Breast epithelium (tissue), 4 donors: ENCODE measurements around the gene CFAP57. TPM values are rescaled to one million over a fixed set of nuclear protein-coding genes. Genes with fewer than 3 reads are reported as not detected.

ENCODE experiments used
- DNase-seq, 2 donors: peaks; one replicate each; pipeline ENCODE4 v3.0.0-alpha.2; 2019; ENCODE audit warnings: low spot score in 2 of 2
- H3K27ac ChIP-seq, 2 donors: fragments of 200-600 bp; sonication (generic) in 1 of 2; one replicate each; pipeline ENCODE4 v1.5.1; 2016 to 2019; ENCODE audit warnings: mild to moderate bottlenecking in 1 of 2
- H3K27me3 ChIP-seq, 2 donors: fragments of 200-600 bp; sonication (generic) in 1 of 2; one replicate each; pipeline versions ENCODE4 v1.5.1 to v1.6.0; 2017 to 2019; ENCODE audit warnings: control low read depth in 1 of 2, mild to moderate bottlenecking in 1 of 2
- H3K36me3 ChIP-seq: fragments of 200-600 bp; one replicate; pipeline ENCODE4 v1.5.1; 2019
- H3K4me1 ChIP-seq, 2 donors: fragments of 200-600 bp; sonication (generic); one replicate each; pipeline ENCODE4 v1.5.1; 2016 to 2019; ENCODE audit warnings: control low read depth in 1 of 2
- H3K4me3 ChIP-seq, 3 donors: fragments of 200-600 bp; sonication (generic); 1 replicate in 2 of 3; 2 replicates in 1 of 3; pipeline ENCODE4 v1.5.1; 2016 to 2019; ENCODE audit warnings: mild to moderate bottlenecking in 3 of 3, moderate library complexity in 2 of 3
- H3K9me3 ChIP-seq, 2 donors: fragments of 200-600 bp; sonication (generic) in 1 of 2; one replicate each; pipeline ENCODE4 v1.5.1; 2016 to 2019; ENCODE audit warnings: control low read depth in 1 of 2
- POLR2A ChIP-seq: fragments of 450-650 bp; IDR thresholded peaks from one replicate; pipeline ENCODE4 v1.6.1; 2016; ENCODE audit warnings: antibody characterized with exemption, mild to moderate bottlenecking, moderate library complexity
- POLR2AphosphoS5 ChIP-seq, 3 donors: sonication (generic); formaldehyde crosslinking; IDR thresholded peaks; one replicate each; pipeline ENCODE4 v1.6.1; 2017; ENCODE audit warnings: antibody characterized with exemption in 3 of 3
- intact Hi-C: fragments of 100-400 bp; cut with DNase I; formaldehyde crosslinking; loops from one replicate; pipeline ENCODE4 v1.15.1; 2023; ENCODE audit warnings: low total_unique reads
- total RNA-seq, 3 donors: library from RNA; depleted of rRNA; stranded (reverse); fragments of >200 nt; gene quantifications; one replicate each; pipeline ENCODE4 v1.1.0, GENCODE V29; 2016
- TF ChIP-seq, protein P1 (sequence below), 3 donors: fragments of 450-650 bp; IDR thresholded peaks; one replicate each; pipeline ENCODE4 v1.5.1; 2016 to 2017; ENCODE audit warnings: antibody characterized with exemption in 3 of 3, mild to moderate bottlenecking in 3 of 3, moderate library complexity in 3 of 3

CFAP57 gene
- total RNA-seq, 3 donors from 2014 or later = 0.16 to 0.88 (median 0.66) TPM

- Histone ChIP-seq H3K27ac (peak overlapping the region; percentile 63 to 76), H3K4me1 (no peaks in the 10 kb centered on the region), H3K4me3 (peak overlapping the region in 2 of 3 donors; percentile 61 to 70), H3K9me3 (no peaks in the 10 kb centered on the region), H3K27me3 (no peaks in the 10 kb centered on the region), H3K36me3 (no peaks in the 10 kb centered on the region)
- peak in 1 of 2 donors; percentile 46 for DNase-seq
- intact Hi-C loops = no loop called here
- TF ChIP-seq, protein P1, sequence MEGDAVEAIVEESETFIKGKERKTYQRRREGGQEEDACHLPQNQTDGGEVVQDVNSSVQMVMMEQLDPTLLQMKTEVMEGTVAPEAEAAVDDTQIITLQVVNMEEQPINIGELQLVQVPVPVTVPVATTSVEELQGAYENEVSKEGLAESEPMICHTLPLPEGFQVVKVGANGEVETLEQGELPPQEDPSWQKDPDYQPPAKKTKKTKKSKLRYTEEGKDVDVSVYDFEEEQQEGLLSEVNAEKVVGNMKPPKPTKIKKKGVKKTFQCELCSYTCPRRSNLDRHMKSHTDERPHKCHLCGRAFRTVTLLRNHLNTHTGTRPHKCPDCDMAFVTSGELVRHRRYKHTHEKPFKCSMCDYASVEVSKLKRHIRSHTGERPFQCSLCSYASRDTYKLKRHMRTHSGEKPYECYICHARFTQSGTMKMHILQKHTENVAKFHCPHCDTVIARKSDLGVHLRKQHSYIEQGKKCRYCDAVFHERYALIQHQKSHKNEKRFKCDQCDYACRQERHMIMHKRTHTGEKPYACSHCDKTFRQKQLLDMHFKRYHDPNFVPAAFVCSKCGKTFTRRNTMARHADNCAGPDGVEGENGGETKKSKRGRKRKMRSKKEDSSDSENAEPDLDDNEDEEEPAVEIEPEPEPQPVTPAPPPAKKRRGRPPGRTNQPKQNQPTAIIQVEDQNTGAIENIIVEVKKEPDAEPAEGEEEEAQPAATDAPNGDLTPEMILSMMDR (IDR thresholded peaks at IDR 0.05) = no peak
- TF ChIP-seq POLR2A (no peak), POLR2AphosphoS5 (IDR thresholded peaks at IDR 0.05) (no peak)
These were observed 114.0 kb downstream of the CFAP57 start for GRCh38 chr1:43286115-43286514.

DNA sequence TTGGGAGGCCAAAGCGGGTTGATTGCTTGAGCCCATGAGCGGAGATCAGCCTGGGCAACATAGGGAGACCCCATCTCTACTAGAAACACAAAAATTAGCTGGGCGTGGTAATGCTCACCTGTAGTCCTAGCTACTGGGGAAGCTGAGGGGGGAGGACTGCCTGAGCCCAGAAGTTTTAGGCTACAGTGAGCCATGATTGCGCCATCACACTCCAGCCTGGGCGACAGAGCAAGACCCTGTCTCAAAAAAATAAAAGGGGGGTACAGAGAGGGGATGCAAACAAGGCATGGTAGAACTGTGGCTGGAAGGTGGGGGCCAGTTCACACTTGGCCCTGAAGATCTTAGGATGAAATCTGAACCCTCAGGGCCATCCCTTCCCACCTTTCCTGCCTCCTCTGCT is 114.4 kb downstream of the CFAP57 start:
- no peak overlapping the region for H3K4me3 ChIP-seq
- intact Hi-C loops = no loop called here
- H3K27me3 ChIP-seq = no peaks in the 10 kb centered on the region
- TF ChIP-seq, protein P1 (IDR thresholded peaks at IDR 0.05) = no peak
- H3K27ac ChIP-seq = no peak overlapping the region
- no peaks in the 10 kb centered on the region for H3K4me1 ChIP-seq
- DNase-seq = no peak
- H3K9me3 ChIP-seq = no peaks in the 10 kb centered on the region
- H3K36me3 ChIP-seq = no peaks in the 10 kb centered on the region

GRCh38 chr1:43288058-43288784 is 116.1 kb downstream of the CFAP57 start:
- H3K27ac ChIP-seq = no peak overlapping the region
- H3K4me3 ChIP-seq = no peak overlapping the region
- TF ChIP-seq POLR2AphosphoS5 (IDR thresholded peaks at IDR 0.05) (no peak), POLR2A (no peak)
- TF ChIP-seq, protein P1 (IDR thresholded peaks at IDR 0.05) = no peak
- intact Hi-C loops = no loop called here
- no peaks in the 10 kb centered on the region for H3K36me3 ChIP-seq
- H3K9me3 ChIP-seq = no peaks in the 10 kb centered on the region
- no peaks in the 10 kb centered on the region for H3K4me1 ChIP-seq
- no peak for DNase-seq
- H3K27me3 ChIP-seq = no peaks in the 10 kb centered on the region

GRCh38 chr1:43288785-43289706 is 116.9 kb downstream of the CFAP57 start:
- no peaks in the 10 kb centered on the region for H3K27me3 ChIP-seq
- no peak overlapping the region for H3K27ac ChIP-seq
- no peaks in the 10 kb centered on the region for H3K9me3 ChIP-seq
- no peak for DNase-seq
- no peak overlapping the region for H3K4me3 ChIP-seq
- intact Hi-C loops = no loop called here
- TF ChIP-seq, protein P1 (IDR thresholded peaks at IDR 0.05) = no peak
- no peak for TF ChIP-seq POLR2A
- TF ChIP-seq POLR2AphosphoS5 (IDR thresholded peaks at IDR 0.05) = no peak
- H3K4me1 ChIP-seq = peaks cover 0 to 3% of the 10 kb centered on the region in 2 donors
- no peaks in the 10 kb centered on the region for H3K36me3 ChIP-seq

DNA sequence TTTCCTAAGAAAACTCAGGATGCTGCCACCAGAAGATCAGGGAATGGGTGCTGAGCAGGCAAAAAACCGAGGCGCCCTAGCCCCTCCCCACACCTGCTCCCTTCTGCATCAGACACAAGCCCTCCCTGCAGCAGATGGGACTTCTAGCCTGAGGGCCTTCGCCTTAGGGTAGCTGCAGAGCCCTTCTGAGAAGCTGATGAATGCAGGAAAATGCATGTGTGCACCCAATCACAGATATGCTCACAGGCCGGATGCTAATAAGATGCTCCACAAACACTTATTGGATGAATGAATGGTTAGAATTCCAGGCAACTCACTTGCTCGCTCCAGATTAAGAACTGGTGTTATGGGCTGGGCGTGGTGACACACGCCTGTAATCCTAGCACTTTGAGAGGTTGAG is 120.1 kb downstream of the CFAP57 start:
- TF ChIP-seq, protein P1 (IDR thresholded peaks at IDR 0.05) = no peak
- TF ChIP-seq POLR2A = no peak
- TF ChIP-seq POLR2AphosphoS5 (IDR thresholded peaks at IDR 0.05) = no peak
- DNase-seq = no peak
- Histone ChIP-seq H3K27ac (no peak overlapping the region), H3K4me1 (peaks cover 5 to 15% of the 10 kb centered on the region in 2 donors), H3K9me3 (no peaks in the 10 kb centered on the region), H3K36me3 (no peaks in the 10 kb centered on the region), H3K4me3 (no peak overlapping the region), H3K27me3 (no peaks in the 10 kb centered on the region)
- intact Hi-C loops = no loop called here
